Fibroblast of lung (primary cell): ENCODE measurements around the gene IL32. TPM values are rescaled to one million over a fixed set of nuclear protein-coding genes. Genes with fewer than 3 reads are reported as not detected.

Source experiments
- DNase-seq, 2 donors: peaks; one replicate each; pipeline versions ENCODE4 v3.0.0 to v3.0.0-alpha.2; 2010; ENCODE audit warnings: low read depth in 2 of 2
- H2AFZ ChIP-seq: 2 replicates; pipeline ENCODE4 v1.5.1; 2012; ENCODE audit warnings: low read length, control low read depth, inconsistent platforms
- H3K27ac ChIP-seq: 2 replicates; pipeline ENCODE4 v1.5.1; 2011; ENCODE audit warnings: low read length, control low read depth; ENCODE audit not compliant: insufficient read depth
- H3K27me3 ChIP-seq: 2 replicates; pipeline ENCODE4 v1.5.1; 2011; ENCODE audit warnings: mild to moderate bottlenecking, low read length; ENCODE audit not compliant: control insufficient read depth, insufficient read depth
- H3K36me3 ChIP-seq: 2 replicates; pipeline ENCODE4 v1.5.1; 2011; ENCODE audit warnings: low read length; ENCODE audit not compliant: control insufficient read depth, insufficient read depth
- H3K4me1 ChIP-seq: 2 replicates; pipeline ENCODE4 v1.5.1; 2011; ENCODE audit warnings: low read length; ENCODE audit not compliant: control insufficient read depth, insufficient read depth; ENCODE audit errors: extremely low read depth
- H3K4me2 ChIP-seq: 2 replicates; pipeline ENCODE4 v1.5.1; 2011; ENCODE audit warnings: low read length, control low read depth; ENCODE audit not compliant: insufficient read depth; ENCODE audit errors: extremely low read depth
- H3K4me3 ChIP-seq, 4 experiments: fragments of 200-600 bp in 1 of 4; sonication (generic) in 1 of 4; replicated peaks in 1 of 4; 2 replicates each; pipeline ENCODE4 v1.5.1; 2011 to 2016; ENCODE audit warnings: low read length in 4 of 4, low read depth in 3 of 4, mild to moderate bottlenecking in 3 of 4, control low read depth in 2 of 4, inconsistent platforms in 1 of 4, mixed read lengths in 1 of 4; ENCODE audit not compliant: insufficient read depth in 1 of 4; ENCODE audit errors: control extremely low read depth in 1 of 4
- H3K79me2 ChIP-seq: 2 replicates; pipeline ENCODE4 v1.5.1; 2012; ENCODE audit warnings: mild to moderate bottlenecking, low read length, inconsistent platforms; ENCODE audit not compliant: control insufficient read depth, insufficient read depth
- H3K9ac ChIP-seq: 2 replicates; pipeline ENCODE4 v1.5.1; 2011; ENCODE audit warnings: mild to moderate bottlenecking, low read length, control low read depth; ENCODE audit not compliant: insufficient read depth
- H3K9me3 ChIP-seq: 2 replicates; pipeline ENCODE4 v1.5.1; 2012; ENCODE audit warnings: low read depth, low read length; ENCODE audit not compliant: control insufficient read depth, insufficient read depth
- H4K20me1 ChIP-seq: 2 replicates; pipeline ENCODE4 v1.5.1; 2011; ENCODE audit warnings: low read length; ENCODE audit not compliant: control insufficient read depth, insufficient read depth; ENCODE audit errors: extremely low read depth
- EZH2 ChIP-seq: IDR thresholded peaks from 2 replicates; pipeline ENCODE4 v1.5.1; 2012; ENCODE audit warnings: low read length, control low read depth, mild to moderate bottlenecking; ENCODE audit errors: missing control alignments
- polyA plus RNA-seq, 2 donors: library from polyadenylated mRNA; depleted of rRNA in 1 of 2; stranded (reverse) in 1 of 2; unstranded in 1 of 2; fragments of >200 nt; gene quantifications; 2 replicates each; pipeline ENCODE4 v1.2.1, GENCODE V29; 2011 to 2012; ENCODE audit warnings: missing spikeins in 1 of 2
- total RNA-seq: library from RNA; depleted of rRNA; stranded (reverse); fragments of >200 nt; gene quantifications from 2 replicates; pipeline ENCODE4 v1.2.1, GENCODE V29; 2014
- TF ChIP-seq, protein P1 (sequence below), 2 donors: IDR thresholded peaks in 1 of 2; conservative IDR thresholded peaks in 1 of 2; 1 replicate in 1 of 2; 2 replicates in 1 of 2; pipeline ENCODE4 v1.5.1; 2011 to 2012; ENCODE audit warnings: low read length in 2 of 2, control low read depth in 1 of 2, inconsistent platforms in 1 of 2, low read depth in 1 of 2, mild to moderate bottlenecking in 1 of 2

The IL32 gene
- total and polyA plus RNA-seq, 2 donors (not counting 1 experiment from before 2014, with no cell fraction given), result 4.1 to 5.1 TPM

GRCh38 chr16:3060339-3061127 lies 4.9 kb upstream of the IL32 start:
- Histone ChIP-seq H3K4me2 (no peak overlapping the region), H3K27ac (no peak overlapping the region), H3K36me3 (no peaks in the 10 kb centered on the region)

GRCh38 chr16:3062553-3062952 lies 2.9 kb upstream of the IL32 start:
- no peak overlapping the region for H2AFZ ChIP-seq
- H4K20me1 ChIP-seq, result no peaks in the 10 kb centered on the region
- H3K79me2 ChIP-seq, result no peaks in the 10 kb centered on the region
- DNase-seq, result no peak
- TF ChIP-seq EZH2, result no peak
- TF ChIP-seq, protein P1, sequence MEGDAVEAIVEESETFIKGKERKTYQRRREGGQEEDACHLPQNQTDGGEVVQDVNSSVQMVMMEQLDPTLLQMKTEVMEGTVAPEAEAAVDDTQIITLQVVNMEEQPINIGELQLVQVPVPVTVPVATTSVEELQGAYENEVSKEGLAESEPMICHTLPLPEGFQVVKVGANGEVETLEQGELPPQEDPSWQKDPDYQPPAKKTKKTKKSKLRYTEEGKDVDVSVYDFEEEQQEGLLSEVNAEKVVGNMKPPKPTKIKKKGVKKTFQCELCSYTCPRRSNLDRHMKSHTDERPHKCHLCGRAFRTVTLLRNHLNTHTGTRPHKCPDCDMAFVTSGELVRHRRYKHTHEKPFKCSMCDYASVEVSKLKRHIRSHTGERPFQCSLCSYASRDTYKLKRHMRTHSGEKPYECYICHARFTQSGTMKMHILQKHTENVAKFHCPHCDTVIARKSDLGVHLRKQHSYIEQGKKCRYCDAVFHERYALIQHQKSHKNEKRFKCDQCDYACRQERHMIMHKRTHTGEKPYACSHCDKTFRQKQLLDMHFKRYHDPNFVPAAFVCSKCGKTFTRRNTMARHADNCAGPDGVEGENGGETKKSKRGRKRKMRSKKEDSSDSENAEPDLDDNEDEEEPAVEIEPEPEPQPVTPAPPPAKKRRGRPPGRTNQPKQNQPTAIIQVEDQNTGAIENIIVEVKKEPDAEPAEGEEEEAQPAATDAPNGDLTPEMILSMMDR (conservative IDR thresholded peaks at IDR 0.05 in 1 of 2, IDR thresholded peaks at IDR 0.05 in 1 of 2; ENCODE audit: low read depth in 1 of 2, low read length in 2 of 2), result no peak
- no peak overlapping the region for H3K4me2 ChIP-seq
- no peaks in the 10 kb centered on the region for H3K27me3 ChIP-seq
- H3K36me3 ChIP-seq, result no peaks in the 10 kb centered on the region
- no peak overlapping the region for H3K9ac ChIP-seq
- no peaks in the 10 kb centered on the region for H3K9me3 ChIP-seq
- no peak overlapping the region for H3K27ac ChIP-seq
- H3K4me3 ChIP-seq, result no peak overlapping the region
- H3K4me1 ChIP-seq, result peaks cover 3% of the 10 kb centered on the region

More at GRCh38 chr16:3060339-3061127, 4.9 kb upstream of the IL32 start:
- no peaks in the 10 kb centered on the region for H4K20me1 ChIP-seq
- no peaks in the 10 kb centered on the region for H3K9me3 ChIP-seq
- no peak overlapping the region for H2AFZ ChIP-seq
- DNase-seq, result no peak
- no peak overlapping the region for H3K9ac ChIP-seq
- H3K27me3 ChIP-seq, result no peaks in the 10 kb centered on the region
- H3K4me1 ChIP-seq, result peaks cover 3% of the 10 kb centered on the region
- no peak overlapping the region for H3K4me3 ChIP-seq
- H3K79me2 ChIP-seq, result no peaks in the 10 kb centered on the region
- TF ChIP-seq, protein P1 (conservative IDR thresholded peaks at IDR 0.05 in 1 of 2, IDR thresholded peaks at IDR 0.05 in 1 of 2; ENCODE audit: low read depth in 1 of 2, low read length in 2 of 2), result no peak
- no peak for TF ChIP-seq EZH2

DNA sequence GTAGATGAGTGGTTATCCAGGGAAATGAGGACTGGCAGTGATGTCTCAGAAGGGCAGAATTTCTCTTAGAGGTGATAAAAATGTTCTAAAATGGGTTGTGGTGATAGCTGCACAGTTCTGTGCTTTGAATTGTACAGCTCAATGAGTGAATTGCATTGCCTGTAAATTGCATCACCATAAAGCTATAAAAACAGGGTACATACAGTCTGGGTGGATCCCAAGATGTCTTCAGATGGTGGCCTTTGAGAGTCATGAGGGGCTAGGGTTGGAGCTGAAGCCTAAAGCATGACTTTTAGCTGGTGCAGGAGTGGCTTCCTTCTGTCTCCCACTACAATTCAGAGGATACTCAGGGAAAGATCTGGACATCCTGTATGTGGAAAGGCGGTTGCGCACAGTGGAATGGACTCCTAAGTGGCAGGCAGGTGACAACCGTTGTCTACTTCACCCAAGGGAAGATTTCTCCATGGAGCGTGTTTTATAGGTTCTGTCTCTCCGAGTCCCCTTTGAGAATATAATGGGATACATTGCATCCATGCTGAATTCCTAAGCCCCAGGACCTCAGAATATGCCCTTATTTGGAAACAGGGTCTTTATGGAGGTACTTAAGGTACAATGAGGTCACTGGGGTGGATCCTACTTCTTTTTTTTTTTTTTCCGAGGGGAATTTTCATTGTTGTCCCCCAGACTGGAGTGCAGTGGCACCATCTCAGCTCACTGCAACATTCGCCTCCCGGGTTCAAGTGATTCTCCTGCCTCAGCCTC lies 1.6 kb upstream of the IL32 start:
- Histone ChIP-seq H3K27me3 (no peaks in the 10 kb centered on the region), H3K4me3 (no peak overlapping the region), H3K9ac (no peak overlapping the region), H3K27ac (no peak overlapping the region), H3K9me3 (no peaks in the 10 kb centered on the region), H3K4me2 (no peak overlapping the region), H3K4me1 (peaks cover 3% of the 10 kb centered on the region), H2AFZ (no peak overlapping the region), H3K36me3 (no peaks in the 10 kb centered on the region), H3K79me2 (no peaks in the 10 kb centered on the region), H4K20me1 (no peaks in the 10 kb centered on the region)
- DNase-seq, result no peak
- TF ChIP-seq EZH2, result no peak
- TF ChIP-seq, protein P1 (conservative IDR thresholded peaks at IDR 0.05 in 1 of 2, IDR thresholded peaks at IDR 0.05 in 1 of 2; ENCODE audit: low read depth in 1 of 2, low read length in 2 of 2), result no peak
